K562 (cell line): Measurements from ENCODE around the gene ST8SIA1. TPM values are rescaled to one million over a fixed set of nuclear protein-coding genes. Genes with fewer than 3 reads are reported as not detected.

Experiments used
- ATAC-seq: fragments of 200-7000 bp; cut with Tn5 transposase; 3 replicates; pipeline ENCODE4 v1.9.1; 2020; ENCODE audit warnings: moderate library complexity
- BruUV-seq: library from RNA; stranded (reverse); fragments of 400-500 nt; replicated peaks from 2 replicates; lab custom pipeline; 2021; lab: Mats Ljungman, UMichigan
- CTCF ChIA-PET: fragments of 300-600 bp; formaldehyde crosslinking; extraction: SDS; loops from one replicate; lab custom pipeline; 2021; ENCODE audit warnings: low intra/inter-chr PET ratio; lab: Yijun Ruan, JAX
- POLR2A ChIA-PET: fragments of 300-600, 350-650 bp; sonication (Branson Sonifier 250); formaldehyde crosslinking; extraction: SDS; loops from one replicate; lab custom pipeline; 2021; ENCODE audit warnings: antibody characterized with exemption, inconsistent platforms; lab: Yijun Ruan, JAX
- DNase-seq, 4 experiments: peaks; one replicate each; pipeline versions ENCODE4 v3.0.0 to v3.0.0-alpha.2; 2011 to 2018; ENCODE audit warnings: low spot score in 3 of 4, mixed read lengths in 3 of 4; ENCODE audit errors: extremely low read depth in 1 of 4
- FAIRE-seq: peaks from 2 replicates; lab custom pipeline; 2011; peaks lifted over from hg19 to GRCh38; lab: Jason Lieb, UNC
- H2AFZ ChIP-seq: 2 replicates; pipeline ENCODE4 v1.6.0; 2011; ENCODE audit warnings: low read depth, low read length, control low read depth, inconsistent platforms
- H3K27ac ChIP-seq: fragments of 200-600 bp; 3 replicates; pipeline ENCODE4 v1.8.0; 2011; ENCODE audit warnings: low read depth, mild to moderate bottlenecking, control low read depth, inconsistent platforms, low read length, moderate library complexity, mixed read lengths; ENCODE audit errors: extremely low read depth
- H3K27me3 ChIP-seq, 2 experiments: fragments of 300-600 bp in 1 of 2; 2 replicates in 1 of 2; 3 replicates in 1 of 2; pipeline versions ENCODE4 v1.6.0 to v1.8.0; 2011; ENCODE audit warnings: inconsistent platforms in 2 of 2, low read length in 2 of 2, mild to moderate bottlenecking in 1 of 2, mixed read lengths in 1 of 2, moderate library complexity in 1 of 2; ENCODE audit not compliant: control insufficient read depth in 2 of 2, insufficient read depth in 2 of 2
- H3K36me3 ChIP-seq: fragments of 300-600 bp; 3 replicates; pipeline ENCODE4 v1.8.0; 2011; ENCODE audit warnings: mild to moderate bottlenecking, low read length, inconsistent platforms; ENCODE audit not compliant: control insufficient read depth, insufficient read depth
- H3K4me1 ChIP-seq, 2 experiments: fragments of 200-600 bp in 1 of 2; replicated peaks in 1 of 2; 2 replicates in 1 of 2; 3 replicates in 1 of 2; pipeline versions ENCODE4 v1.5.1 to v1.8.0; 2011; ENCODE audit warnings: inconsistent platforms in 2 of 2, low read length in 2 of 2, mild to moderate bottlenecking in 1 of 2, mixed read lengths in 1 of 2, moderate library complexity in 1 of 2; ENCODE audit not compliant: control insufficient read depth in 2 of 2, insufficient read depth in 2 of 2
- H3K4me2 ChIP-seq: 2 replicates; pipeline ENCODE4 v1.6.1; 2011; ENCODE audit warnings: low read length, control low read depth, inconsistent platforms, mixed read lengths; ENCODE audit not compliant: insufficient read depth
- H3K4me3 ChIP-seq: fragments of 200-600 bp; sonication (generic), shearing (Covaris generic); 2 replicates; pipeline ENCODE4 v1.5.1; 2016; ENCODE audit warnings: control low read depth, inconsistent platforms
- H3K79me2 ChIP-seq: fragments of 200-600 bp; 3 replicates; pipeline ENCODE4 v1.8.0; 2011; ENCODE audit warnings: low read length, inconsistent platforms; ENCODE audit not compliant: control insufficient read depth, insufficient read depth
- H3K9ac ChIP-seq, 2 experiments: 2 replicates each; pipeline versions ENCODE4 v1.6.0 to v1.6.1; 2011; ENCODE audit warnings: low read depth in 2 of 2, low read length in 2 of 2, control low read depth in 1 of 2, inconsistent platforms in 1 of 2, mild to moderate bottlenecking in 1 of 2, mixed read lengths in 1 of 2; ENCODE audit not compliant: insufficient read depth in 1 of 2
- H3K9me1 ChIP-seq: one replicate; pipeline ENCODE4 v1.6.0; 2011; ENCODE audit warnings: inconsistent platforms, mild to moderate bottlenecking, low read length, moderate library complexity; ENCODE audit not compliant: control insufficient read depth, insufficient read depth
- H3K9me3 ChIP-seq: replicated peaks from 2 replicates; pipeline ENCODE4 v1.5.1; 2011; ENCODE audit warnings: low read depth, low read length, inconsistent platforms; ENCODE audit not compliant: control insufficient read depth, insufficient read depth
- H4K20me1 ChIP-seq: replicated peaks from 2 replicates; pipeline ENCODE4 v1.6.1; 2011; ENCODE audit warnings: low read length, inconsistent platforms, mixed read lengths; ENCODE audit not compliant: control insufficient read depth, insufficient read depth
- HOMEZ ChIP-seq: fragments of 250-450 bp; sonication (Bioruptor Pico); IDR thresholded peaks from 2 replicates; pipeline ENCODE4 v1.4.0; 2020; ENCODE audit warnings: mild to moderate bottlenecking, moderate library complexity
- NBN ChIP-seq: fragments of 450-650 bp; IDR thresholded peaks from 2 replicates; pipeline ENCODE4 v1.6.1; 2016; ENCODE audit warnings: low read depth, mild to moderate bottlenecking
- NFIC ChIP-seq: fragments of 450-650 bp; IDR thresholded peaks from 2 replicates; pipeline ENCODE4 v1.6.1; 2017; ENCODE audit warnings: mild to moderate bottlenecking, inconsistent platforms
- POU5F1 ChIP-seq: fragments of 150-350 bp; IDR thresholded peaks from 2 replicates; pipeline ENCODE4 v1.6.1; 2014; ENCODE audit warnings: borderline replicate concordance, low read length, low read depth, mild to moderate bottlenecking; ENCODE audit not compliant: partially characterized antibody
- PYGO2 ChIP-seq: fragments of 450-650 bp; IDR thresholded peaks from 2 replicates; pipeline ENCODE4 v1.6.1; 2016; ENCODE audit warnings: mild to moderate bottlenecking, missing genetic modification characterization, moderate library complexity, missing compliant biosample characterization
- TCF7L2 ChIP-seq: fragments of 150-350 bp; IDR thresholded peaks from 2 replicates; pipeline ENCODE4 v1.6.1; 2016; ENCODE audit warnings: low read depth, mild to moderate bottlenecking, low read length, moderate library complexity
- TCFL5 ChIP-seq: fragments of 250-450 bp; sonication (Bioruptor Pico); conservative IDR thresholded peaks from 2 replicates; pipeline ENCODE4 v1.6.1; 2021; ENCODE audit warnings: mild to moderate bottlenecking, moderate library complexity, matching md5 sums
- THAP12 ChIP-seq: fragments of 250-450 bp; sonication (Bioruptor Pico); IDR thresholded peaks from 2 replicates; pipeline ENCODE4 v1.9.0; 2021; ENCODE audit warnings: mild to moderate bottlenecking, inconsistent platforms
- THRAP3 ChIP-seq: fragments of 450-650 bp; IDR thresholded peaks from 2 replicates; pipeline ENCODE4 v1.6.1; 2016; ENCODE audit warnings: mild to moderate bottlenecking, inconsistent platforms, borderline replicate concordance
- ZBTB43 ChIP-seq: sonication (generic); formaldehyde crosslinking; IDR thresholded peaks from 2 replicates; pipeline ENCODE4 v1.8.0; 2023; ENCODE audit warnings: mild to moderate bottlenecking, missing genetic modification reagents
- ZKSCAN8 ChIP-seq: fragments of 200-800 bp; sonication (Bioruptor generic); IDR thresholded peaks from 2 replicates; pipeline ENCODE4 v1.6.1; 2016; ENCODE audit warnings: missing genetic modification characterization, missing compliant biosample characterization
- WGBS: fragments of 100-300 bp; shearing (Covaris generic); methylation state at CpG from one replicate; pipeline ENCODE4 v1.1.6; 2016; ENCODE audit warnings: low coverage, mixed read lengths; ENCODE audit not compliant: insufficient coverage; ENCODE audit errors: missing lambda C conversion rate; 5-methylcytosine and 5-hydroxymethylcytosine counted together
- in situ Hi-C: fragments of 300-500 bp; cut with MboI; formaldehyde crosslinking; loops from 4 replicates; pipeline ENCODE4 v1.15.0; 2018; ENCODE audit warnings: inconsistent platforms, mixed read lengths
- intact Hi-C: fragments of 100-400 bp; cut with micrococcal nuclease; formaldehyde crosslinking; loops from 2 replicates; pipeline ENCODE4 v1.14.2; 2022
- polyA plus RNA-seq, 8 experiments: library from polyadenylated mRNA; depleted of rRNA in 4 of 8; stranded (reverse) in 5 of 8; unstranded in 3 of 8; fragments of >200 nt; fragmentation: Nextera tagmentation in 2 of 8; fragmentation: Illumina TruSeq in 1 of 8; extraction: Ambion mirVana in 2 of 8; extraction: Trizol in 1 of 8; gene quantifications; 2 replicates each; pipeline versions ENCODE4 v1.2.1 to v1.2.3, GENCODE V29; 2011 to 2014; ENCODE audit warnings: inconsistent platforms in 1 of 8, missing spikeins in 1 of 8
- total RNA-seq, 7 experiments: library from RNA; depleted of rRNA in 6 of 7; stranded (reverse); fragments of >200 nt in 6 of 7; fragmentation: Illumina TruSeq in 2 of 7; extraction: Trizol in 2 of 7; gene quantifications; 2 replicates each; pipeline versions ENCODE4 v1.2.1 to v1.2.3, GENCODE V29; 2011 to 2021; ENCODE audit warnings: low replicate concordance in 1 of 7

Gene ST8SIA1
- total and polyA plus RNA-seq, 9 of the 15 experiments (the other 6 are each of a cell fraction or from before 2014, with no cell fraction given): 0.86 to 26.3 (median 4.3) TPM

- H2AFZ ChIP-seq: no peak overlapping the region
- in situ Hi-C loops (no loop called here), intact Hi-C loops (no loop called here)
- DNase-seq: no peak
- no peak overlapping the region for H3K4me2 ChIP-seq
- ATAC-seq: no peak
- 0% methylated on average over 11 of the region's 11 CpGs for WGBS
- H3K36me3 ChIP-seq: no peaks in the 10 kb centered on the region
- no TSS peak for BruUV-seq
- no peaks in the 10 kb centered on the region for H3K79me2 ChIP-seq
- ChIA-PET CTCF (no interaction called here), POLR2A (interaction anchor here (0.6 to 0.7 kb wide), 3 partner anchors 12 to 514 kb away, joined by 3 to 4 read pairs (median 4); no protein-coding TSS in a partner anchor)
- no peaks in the 10 kb centered on the region for H3K9me3 ChIP-seq
- no peaks in the 10 kb centered on the region for H3K4me1 ChIP-seq
- no peaks in the 10 kb centered on the region for H3K9me1 ChIP-seq
- FAIRE-seq: no peak
- no peak overlapping the region for H3K4me3 ChIP-seq
- H3K27me3 ChIP-seq: no peaks in the 10 kb centered on the region; a peak in 1 of 5 replicates
- no peak overlapping the region for H3K9ac ChIP-seq
- TF ChIP-seq TCFL5 (CRISPR knock-in tag): no peak
- no peak for TF ChIP-seq TCF7L2
- TF ChIP-seq NFIC: no peak
- no peak for TF ChIP-seq ZKSCAN8 (CRISPR knock-in tag)
- no peak for TF ChIP-seq NBN
- no peak for TF ChIP-seq ZBTB43
- no peak for TF ChIP-seq THRAP3
- no peak for TF ChIP-seq POU5F1
- no peak for TF ChIP-seq HOMEZ (CRISPR knock-in tag)
- TF ChIP-seq PYGO2 (tag): no peak
- no peak for TF ChIP-seq THAP12 (CRISPR knock-in tag)
- no peak overlapping the region for H3K27ac ChIP-seq
- no peaks in the 10 kb centered on the region for H4K20me1 ChIP-seq
Observed at GRCh38 chr12:22287776-22288621, 46.5 kb downstream of the ST8SIA1 start.
